ENCODE measurements around the gene EVA1A.

EVA1A gene

DNA sequence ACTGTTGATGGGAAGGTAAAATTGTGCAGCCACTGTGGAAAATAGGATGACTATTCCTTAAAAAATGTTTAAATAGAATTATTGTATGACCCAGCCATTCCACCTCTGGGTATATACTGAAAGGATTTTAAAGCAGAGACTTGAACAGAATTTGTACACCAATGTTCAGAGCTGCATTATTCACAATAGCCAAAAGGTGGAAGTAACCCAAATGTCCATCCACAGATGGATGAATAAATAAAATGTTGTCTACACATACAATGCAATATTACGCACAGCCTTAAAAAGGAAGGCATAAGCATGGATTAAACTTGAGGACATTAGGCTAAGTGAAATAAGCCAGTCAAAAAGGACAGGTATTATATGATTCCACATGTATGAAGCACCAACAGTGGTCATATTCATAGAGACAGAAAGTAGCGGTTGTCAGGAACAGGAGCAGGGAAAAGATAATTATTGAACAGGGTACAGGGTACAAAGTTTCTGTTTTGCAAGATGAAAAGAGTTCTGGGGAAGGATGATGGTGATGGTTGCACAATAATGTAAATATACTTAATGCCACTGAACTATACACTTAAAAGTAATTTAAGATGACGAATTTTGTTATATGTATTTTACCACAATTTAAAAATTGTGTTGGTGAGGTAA, 39.4 kb downstream of the EVA1A start:
- H3K36me3 ChIP-seq (ENCODE audit: control insufficient read depth, insufficient read depth, low read length), result no peaks in the 10 kb centered on the region
- H3K4me3 ChIP-seq (replicated peaks; ENCODE audit: low read depth, low read length), result no peak overlapping the region
- TF ChIP-seq, protein P1, sequence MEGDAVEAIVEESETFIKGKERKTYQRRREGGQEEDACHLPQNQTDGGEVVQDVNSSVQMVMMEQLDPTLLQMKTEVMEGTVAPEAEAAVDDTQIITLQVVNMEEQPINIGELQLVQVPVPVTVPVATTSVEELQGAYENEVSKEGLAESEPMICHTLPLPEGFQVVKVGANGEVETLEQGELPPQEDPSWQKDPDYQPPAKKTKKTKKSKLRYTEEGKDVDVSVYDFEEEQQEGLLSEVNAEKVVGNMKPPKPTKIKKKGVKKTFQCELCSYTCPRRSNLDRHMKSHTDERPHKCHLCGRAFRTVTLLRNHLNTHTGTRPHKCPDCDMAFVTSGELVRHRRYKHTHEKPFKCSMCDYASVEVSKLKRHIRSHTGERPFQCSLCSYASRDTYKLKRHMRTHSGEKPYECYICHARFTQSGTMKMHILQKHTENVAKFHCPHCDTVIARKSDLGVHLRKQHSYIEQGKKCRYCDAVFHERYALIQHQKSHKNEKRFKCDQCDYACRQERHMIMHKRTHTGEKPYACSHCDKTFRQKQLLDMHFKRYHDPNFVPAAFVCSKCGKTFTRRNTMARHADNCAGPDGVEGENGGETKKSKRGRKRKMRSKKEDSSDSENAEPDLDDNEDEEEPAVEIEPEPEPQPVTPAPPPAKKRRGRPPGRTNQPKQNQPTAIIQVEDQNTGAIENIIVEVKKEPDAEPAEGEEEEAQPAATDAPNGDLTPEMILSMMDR (IDR thresholded peaks at IDR 0.05; ENCODE audit: insufficient read depth, low read length, poor library complexity, severe bottlenecking), result no peak
- no peaks in the 10 kb centered on the region for H3K27me3 ChIP-seq (replicated peaks; ENCODE audit: control insufficient read depth, insufficient read depth, low read length)
- no peak for DNase-seq (ENCODE audit: extremely low read depth, insufficient read length)

DNA sequence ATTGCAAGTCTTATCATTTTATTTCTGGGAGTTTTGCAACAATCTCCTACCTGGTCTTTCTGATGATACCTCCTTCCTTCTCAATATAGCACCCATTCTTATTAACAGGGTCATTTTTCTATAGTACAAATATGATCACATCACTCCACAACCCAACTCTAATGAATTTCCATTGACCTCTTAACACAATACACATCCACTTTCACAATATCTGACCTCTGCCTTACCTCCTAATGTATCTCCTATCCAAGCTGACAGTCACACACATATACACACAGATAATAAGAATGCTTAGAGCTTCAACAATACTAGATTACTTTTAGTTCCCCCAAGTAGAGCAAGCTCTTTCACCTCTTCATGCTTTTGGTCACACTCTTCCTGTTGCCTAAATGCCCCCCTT, 40.9 kb downstream of the EVA1A start:
- DNase-seq (ENCODE audit: extremely low read depth, insufficient read length), result no peak
- Histone ChIP-seq H3K4me3 (replicated peaks; ENCODE audit: low read depth, low read length) (no peak overlapping the region), H3K27me3 (replicated peaks; ENCODE audit: control insufficient read depth, insufficient read depth, low read length) (no peaks in the 10 kb centered on the region), H3K36me3 (ENCODE audit: control insufficient read depth, insufficient read depth, low read length) (no peaks in the 10 kb centered on the region)
- TF ChIP-seq, protein P1 (IDR thresholded peaks at IDR 0.05; ENCODE audit: insufficient read depth, low read length, poor library complexity, severe bottlenecking), result no peak

DNA sequence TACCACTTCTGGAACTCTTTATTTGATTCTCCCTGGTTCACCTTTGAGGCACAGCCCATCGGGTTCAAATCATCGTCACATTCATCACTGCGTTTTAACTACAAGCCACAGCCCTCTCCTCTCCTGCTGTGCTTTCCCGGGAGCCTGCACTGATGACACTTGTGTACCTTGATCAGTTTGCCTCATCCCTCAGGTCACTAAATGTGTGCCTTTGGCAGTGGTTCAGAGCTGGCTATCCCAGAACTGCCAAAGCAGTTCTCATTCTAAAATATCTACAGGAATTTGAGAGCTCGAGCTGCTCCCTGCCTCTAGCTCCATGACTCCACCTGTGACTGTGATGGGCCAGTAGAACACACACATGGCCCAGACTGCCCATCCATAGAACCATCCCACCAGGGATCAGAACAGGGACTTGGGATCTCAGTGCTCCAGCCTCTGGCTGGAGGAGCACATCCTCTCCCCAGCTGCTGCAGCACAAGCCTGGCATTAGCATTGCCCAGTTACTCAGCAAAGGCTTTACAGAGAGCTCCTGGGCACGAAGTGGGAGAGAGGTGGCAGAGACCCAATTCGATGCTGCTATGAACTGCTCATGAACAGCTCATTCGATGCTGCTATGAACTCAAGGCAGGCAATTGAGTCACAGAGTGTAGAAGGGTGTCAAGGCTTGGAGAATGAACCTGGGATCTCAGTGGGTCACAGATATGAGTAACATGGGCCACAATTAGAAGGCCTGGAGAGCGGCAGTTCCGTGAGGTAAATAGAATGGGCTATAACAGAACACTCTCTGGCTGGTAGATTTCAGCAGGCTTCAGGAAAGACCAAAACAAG, 41.9 kb downstream of the EVA1A start:
- Histone ChIP-seq H3K4me3 (replicated peaks; ENCODE audit: low read depth, low read length) (no peak overlapping the region), H3K27me3 (replicated peaks; ENCODE audit: control insufficient read depth, insufficient read depth, low read length) (no peaks in the 10 kb centered on the region), H3K36me3 (ENCODE audit: control insufficient read depth, insufficient read depth, low read length) (no peaks in the 10 kb centered on the region)
- TF ChIP-seq, protein P1 (IDR thresholded peaks at IDR 0.05; ENCODE audit: insufficient read depth, low read length, poor library complexity, severe bottlenecking), result no peak
- DNase-seq (ENCODE audit: extremely low read depth, insufficient read length), result no peak

DNA sequence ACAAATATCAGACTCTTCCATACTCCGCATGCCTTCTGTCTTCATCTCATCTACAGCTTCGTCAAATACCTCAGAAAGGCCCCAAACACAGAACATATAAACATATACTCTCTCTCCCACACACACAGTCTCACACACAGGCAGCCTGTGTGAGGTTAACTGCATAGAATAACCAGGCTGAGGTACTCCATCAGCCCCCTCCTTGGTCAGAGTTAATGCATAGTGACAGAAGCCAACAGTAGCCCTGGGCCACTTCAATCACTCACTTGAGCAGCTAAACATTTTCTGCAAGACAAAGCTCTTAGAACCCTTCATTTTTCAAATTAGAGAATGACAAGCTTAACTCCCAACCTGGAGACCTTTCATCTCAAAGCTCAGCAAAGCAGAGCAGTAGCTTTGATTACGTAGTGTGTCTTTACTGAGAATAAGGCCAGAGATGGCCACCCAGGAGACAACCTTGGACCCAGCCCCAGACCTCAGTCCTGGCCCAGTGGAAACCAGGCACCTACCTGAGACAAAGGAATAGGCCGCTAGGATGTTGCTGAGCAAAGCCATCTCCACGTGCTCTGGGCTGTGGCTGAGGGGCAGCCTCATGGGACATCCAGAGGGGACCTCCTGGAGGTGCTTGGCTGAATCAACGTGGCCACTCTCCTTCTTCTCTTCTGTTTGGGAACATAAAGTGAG, 43.0 kb downstream of the EVA1A start:
- TF ChIP-seq, protein P1 (IDR thresholded peaks at IDR 0.05; ENCODE audit: insufficient read depth, low read length, poor library complexity, severe bottlenecking), result no peak
- H3K36me3 ChIP-seq (ENCODE audit: control insufficient read depth, insufficient read depth, low read length), result no peaks in the 10 kb centered on the region
- no peak overlapping the region for H3K4me3 ChIP-seq (replicated peaks; ENCODE audit: low read depth, low read length)
- no peaks in the 10 kb centered on the region for H3K27me3 ChIP-seq (replicated peaks; ENCODE audit: control insufficient read depth, insufficient read depth, low read length)
- DNase-seq (ENCODE audit: extremely low read depth, insufficient read length), result no peak

DNA sequence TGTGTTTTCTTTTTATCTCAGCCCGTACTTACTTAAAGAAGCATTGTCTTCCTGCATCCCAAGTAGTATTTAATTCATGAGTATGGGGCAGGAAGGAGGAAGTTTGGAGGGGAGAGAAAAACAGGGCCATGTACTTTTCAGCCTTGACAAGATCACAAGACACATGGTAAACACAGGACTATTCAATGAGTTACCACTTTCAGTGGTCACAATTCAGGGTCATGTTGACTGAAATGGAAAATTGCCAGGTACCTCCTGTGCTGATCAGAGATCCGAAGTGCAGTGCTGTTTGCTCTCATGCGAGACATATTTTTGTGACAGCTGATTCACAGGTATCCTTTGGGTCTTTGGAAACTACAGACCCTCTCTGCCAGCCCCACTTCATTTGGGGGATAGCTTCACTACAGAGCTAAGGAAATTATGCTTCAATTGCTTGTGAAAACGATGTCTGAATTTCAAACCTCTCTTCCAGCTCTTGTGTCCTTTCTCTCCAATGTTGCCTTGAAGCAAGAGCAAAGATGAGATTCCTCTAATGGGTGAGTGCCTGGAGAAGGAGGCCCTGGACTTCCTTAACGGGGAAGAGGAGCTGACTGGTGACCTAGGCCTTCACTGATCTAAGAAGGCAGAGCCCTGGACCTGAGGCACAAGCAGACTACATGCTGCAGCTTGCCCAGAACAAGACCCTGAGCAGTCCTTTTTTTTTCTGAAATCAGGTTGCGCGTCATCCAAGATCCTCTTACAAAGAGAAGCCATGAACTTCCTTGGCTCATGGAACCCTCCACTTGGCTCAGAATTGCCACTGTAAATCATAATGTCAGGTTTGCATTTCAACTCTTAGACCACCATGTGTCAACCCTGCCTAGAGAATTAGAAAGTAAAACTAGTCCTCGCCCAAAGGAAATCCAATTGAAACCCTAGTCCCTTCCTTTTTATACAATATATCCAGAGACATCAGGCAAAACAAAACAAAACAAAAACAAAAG, 44.1 kb downstream of the EVA1A start:
- H3K27me3 ChIP-seq (replicated peaks; ENCODE audit: control insufficient read depth, insufficient read depth, low read length), result no peaks in the 10 kb centered on the region
- no peak overlapping the region for H3K4me3 ChIP-seq (replicated peaks; ENCODE audit: low read depth, low read length)
- DNase-seq (ENCODE audit: extremely low read depth, insufficient read length), result no peak
- no peaks in the 10 kb centered on the region for H3K36me3 ChIP-seq (ENCODE audit: control insufficient read depth, insufficient read depth, low read length)
- TF ChIP-seq, protein P1 (IDR thresholded peaks at IDR 0.05; ENCODE audit: insufficient read depth, low read length, poor library complexity, severe bottlenecking), result no peak
